ENCODE data around the gene PIM3.

Gene PIM3

GRCh38 chr22:49946612-49947295 is 13.8 kb upstream of the PIM3 start:
- no peak overlapping the region for H2AFZ ChIP-seq (ENCODE audit: low read depth, low read length, severe bottlenecking)
- H4K20me1 ChIP-seq (ENCODE audit: low read depth, low read length), result no peaks in the 10 kb centered on the region
- no peaks in the 10 kb centered on the region for H3K79me2 ChIP-seq (ENCODE audit: insufficient read depth, low read length)
- H3K4me2 ChIP-seq (ENCODE audit: low read depth, low read length, poor library complexity, severe bottlenecking), result no peak overlapping the region
- TF ChIP-seq EZH2phosphoT487 (conservative IDR thresholded peaks at IDR 0.05; ENCODE audit: low read length), result no peak
- TF ChIP-seq, protein P1, sequence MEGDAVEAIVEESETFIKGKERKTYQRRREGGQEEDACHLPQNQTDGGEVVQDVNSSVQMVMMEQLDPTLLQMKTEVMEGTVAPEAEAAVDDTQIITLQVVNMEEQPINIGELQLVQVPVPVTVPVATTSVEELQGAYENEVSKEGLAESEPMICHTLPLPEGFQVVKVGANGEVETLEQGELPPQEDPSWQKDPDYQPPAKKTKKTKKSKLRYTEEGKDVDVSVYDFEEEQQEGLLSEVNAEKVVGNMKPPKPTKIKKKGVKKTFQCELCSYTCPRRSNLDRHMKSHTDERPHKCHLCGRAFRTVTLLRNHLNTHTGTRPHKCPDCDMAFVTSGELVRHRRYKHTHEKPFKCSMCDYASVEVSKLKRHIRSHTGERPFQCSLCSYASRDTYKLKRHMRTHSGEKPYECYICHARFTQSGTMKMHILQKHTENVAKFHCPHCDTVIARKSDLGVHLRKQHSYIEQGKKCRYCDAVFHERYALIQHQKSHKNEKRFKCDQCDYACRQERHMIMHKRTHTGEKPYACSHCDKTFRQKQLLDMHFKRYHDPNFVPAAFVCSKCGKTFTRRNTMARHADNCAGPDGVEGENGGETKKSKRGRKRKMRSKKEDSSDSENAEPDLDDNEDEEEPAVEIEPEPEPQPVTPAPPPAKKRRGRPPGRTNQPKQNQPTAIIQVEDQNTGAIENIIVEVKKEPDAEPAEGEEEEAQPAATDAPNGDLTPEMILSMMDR (IDR thresholded peaks at IDR 0.05; ENCODE audit: insufficient read depth, low read length, poor library complexity, severe bottlenecking), result no peak
- H3K9me3 ChIP-seq (ENCODE audit: insufficient read depth, low read length), result no peaks in the 10 kb centered on the region
- no peaks in the 10 kb centered on the region for H3K36me3 ChIP-seq (ENCODE audit: low read length)
- no peak overlapping the region for H3K4me3 ChIP-seq (ENCODE audit: insufficient read depth, low read length, poor library complexity, severe bottlenecking)
- no peak overlapping the region for H3K27ac ChIP-seq (ENCODE audit: low read depth, low read length)
- no peaks in the 10 kb centered on the region for H3K27me3 ChIP-seq (ENCODE audit: low read length)
- H3F3A ChIP-seq (ENCODE audit: insufficient read depth), result no peaks in the 10 kb centered on the region
- H3K9me2 ChIP-seq (replicated peaks; ENCODE audit: insufficient read depth, low read length), result no peaks in the 10 kb centered on the region
- H3K9ac ChIP-seq (ENCODE audit: low read length), result no peak overlapping the region

- Histone ChIP-seq H3F3A (ENCODE audit: insufficient read depth) (no peaks in the 10 kb centered on the region), H3K9ac (ENCODE audit: low read length) (no peak overlapping the region), H3K27ac (ENCODE audit: low read depth, low read length) (no peak overlapping the region)
Observed at GRCh38 chr22:49947296-49947622, 13.3 kb upstream of the PIM3 start.

GRCh38 chr22:49948116-49948957 is 12.2 kb upstream of the PIM3 start:
- no peaks in the 10 kb centered on the region for H4K20me1 ChIP-seq (ENCODE audit: low read depth, low read length)
- no peak for TF ChIP-seq EZH2phosphoT487 (conservative IDR thresholded peaks at IDR 0.05; ENCODE audit: low read length)
- TF ChIP-seq, protein P1 (IDR thresholded peaks at IDR 0.05; ENCODE audit: insufficient read depth, low read length, poor library complexity, severe bottlenecking), result no peak
- no peaks in the 10 kb centered on the region for H3K79me2 ChIP-seq (ENCODE audit: insufficient read depth, low read length)
- H3K27ac ChIP-seq (ENCODE audit: low read depth, low read length), result no peak overlapping the region
- H3K9ac ChIP-seq (ENCODE audit: low read length), result no peak overlapping the region
- H3K9me3 ChIP-seq (ENCODE audit: insufficient read depth, low read length), result no peaks in the 10 kb centered on the region
- no peak overlapping the region for H2AFZ ChIP-seq (ENCODE audit: low read depth, low read length, severe bottlenecking)
- H3K4me3 ChIP-seq (ENCODE audit: insufficient read depth, low read length, poor library complexity, severe bottlenecking), result no peak overlapping the region
- H3K27me3 ChIP-seq (ENCODE audit: low read length), result no peaks in the 10 kb centered on the region
- H3K4me2 ChIP-seq (ENCODE audit: low read depth, low read length, poor library complexity, severe bottlenecking), result no peak overlapping the region
- H3K36me3 ChIP-seq (ENCODE audit: low read length), result no peaks in the 10 kb centered on the region
- no peaks in the 10 kb centered on the region for H3K9me2 ChIP-seq (replicated peaks; ENCODE audit: insufficient read depth, low read length)
- no peaks in the 10 kb centered on the region for H3F3A ChIP-seq (ENCODE audit: insufficient read depth)

More at GRCh38 chr22:49947296-49947622, 13.3 kb upstream of the PIM3 start:
- H3K9me3 ChIP-seq (ENCODE audit: insufficient read depth, low read length), result no peaks in the 10 kb centered on the region
- no peak overlapping the region for H2AFZ ChIP-seq (ENCODE audit: low read depth, low read length, severe bottlenecking)
- no peaks in the 10 kb centered on the region for H4K20me1 ChIP-seq (ENCODE audit: low read depth, low read length)
- no peaks in the 10 kb centered on the region for H3K36me3 ChIP-seq (ENCODE audit: low read length)
- no peaks in the 10 kb centered on the region for H3K79me2 ChIP-seq (ENCODE audit: insufficient read depth, low read length)
- no peaks in the 10 kb centered on the region for H3K27me3 ChIP-seq (ENCODE audit: low read length)
- no peak overlapping the region for H3K4me3 ChIP-seq (ENCODE audit: insufficient read depth, low read length, poor library complexity, severe bottlenecking)
- no peak overlapping the region for H3K4me2 ChIP-seq (ENCODE audit: low read depth, low read length, poor library complexity, severe bottlenecking)
- no peaks in the 10 kb centered on the region for H3K9me2 ChIP-seq (replicated peaks; ENCODE audit: insufficient read depth, low read length)
- TF ChIP-seq, protein P1 (IDR thresholded peaks at IDR 0.05; ENCODE audit: insufficient read depth, low read length, poor library complexity, severe bottlenecking), result no peak
- no peak for TF ChIP-seq EZH2phosphoT487 (conservative IDR thresholded peaks at IDR 0.05; ENCODE audit: low read length)

Data from SU-DHL-6 (cell line).